Measurements from ENCODE around the gene C12orf57.

- TF ChIP-seq, protein P1, sequence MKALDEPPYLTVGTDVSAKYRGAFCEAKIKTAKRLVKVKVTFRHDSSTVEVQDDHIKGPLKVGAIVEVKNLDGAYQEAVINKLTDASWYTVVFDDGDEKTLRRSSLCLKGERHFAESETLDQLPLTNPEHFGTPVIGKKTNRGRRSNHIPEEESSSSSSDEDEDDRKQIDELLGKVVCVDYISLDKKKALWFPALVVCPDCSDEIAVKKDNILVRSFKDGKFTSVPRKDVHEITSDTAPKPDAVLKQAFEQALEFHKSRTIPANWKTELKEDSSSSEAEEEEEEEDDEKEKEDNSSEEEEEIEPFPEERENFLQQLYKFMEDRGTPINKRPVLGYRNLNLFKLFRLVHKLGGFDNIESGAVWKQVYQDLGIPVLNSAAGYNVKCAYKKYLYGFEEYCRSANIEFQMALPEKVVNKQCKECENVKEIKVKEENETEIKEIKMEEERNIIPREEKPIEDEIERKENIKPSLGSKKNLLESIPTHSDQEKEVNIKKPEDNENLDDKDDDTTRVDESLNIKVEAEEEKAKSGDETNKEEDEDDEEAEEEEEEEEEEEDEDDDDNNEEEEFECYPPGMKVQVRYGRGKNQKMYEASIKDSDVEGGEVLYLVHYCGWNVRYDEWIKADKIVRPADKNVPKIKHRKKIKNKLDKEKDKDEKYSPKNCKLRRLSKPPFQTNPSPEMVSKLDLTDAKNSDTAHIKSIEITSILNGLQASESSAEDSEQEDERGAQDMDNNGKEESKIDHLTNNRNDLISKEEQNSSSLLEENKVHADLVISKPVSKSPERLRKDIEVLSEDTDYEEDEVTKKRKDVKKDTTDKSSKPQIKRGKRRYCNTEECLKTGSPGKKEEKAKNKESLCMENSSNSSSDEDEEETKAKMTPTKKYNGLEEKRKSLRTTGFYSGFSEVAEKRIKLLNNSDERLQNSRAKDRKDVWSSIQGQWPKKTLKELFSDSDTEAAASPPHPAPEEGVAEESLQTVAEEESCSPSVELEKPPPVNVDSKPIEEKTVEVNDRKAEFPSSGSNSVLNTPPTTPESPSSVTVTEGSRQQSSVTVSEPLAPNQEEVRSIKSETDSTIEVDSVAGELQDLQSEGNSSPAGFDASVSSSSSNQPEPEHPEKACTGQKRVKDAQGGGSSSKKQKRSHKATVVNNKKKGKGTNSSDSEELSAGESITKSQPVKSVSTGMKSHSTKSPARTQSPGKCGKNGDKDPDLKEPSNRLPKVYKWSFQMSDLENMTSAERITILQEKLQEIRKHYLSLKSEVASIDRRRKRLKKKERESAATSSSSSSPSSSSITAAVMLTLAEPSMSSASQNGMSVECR (CRISPR knock-in tag; IDR thresholded peaks at IDR 0.05; ENCODE audit: borderline replicate concordance) = no peak
- no peak for TF ChIP-seq CTCF (IDR thresholded peaks at IDR 0.05)
- TF ChIP-seq ZBTB43 (CRISPR knock-in tag; IDR thresholded peaks at IDR 0.05) = no peak
- no peak for TF ChIP-seq ATF3 (CRISPR knock-in tag; conservative IDR thresholded peaks at IDR 0.05)
- no peak for TF ChIP-seq ESRRA (CRISPR knock-in tag; IDR thresholded peaks at IDR 0.05; ENCODE audit: borderline replicate concordance)
- no peak for TF ChIP-seq MLX (CRISPR knock-in tag; IDR thresholded peaks at IDR 0.05)
- TF ChIP-seq CREB1 (CRISPR knock-in tag; IDR thresholded peaks at IDR 0.05) = no peak
- no peak for TF ChIP-seq GABPB1 (CRISPR knock-in tag; IDR thresholded peaks at IDR 0.05)
- no peak for TF ChIP-seq USF1 (CRISPR knock-in tag; IDR thresholded peaks at IDR 0.05)
- TF ChIP-seq NFYB (CRISPR knock-in tag; conservative IDR thresholded peaks at IDR 0.05; ENCODE audit: low read depth) = no peak
- no peak for TF ChIP-seq ZNF121 (CRISPR knock-in tag; IDR thresholded peaks at IDR 0.05)
Measured at GRCh38 chr12:6942331-6942665, 1.5 kb upstream of the C12orf57 start.
